H1 (cell line): ENCODE measurements around the gene CDKN2B. TPM values are rescaled to one million over a fixed set of nuclear protein-coding genes. Genes with fewer than 3 reads are reported as not detected.
A peak's percentile ranks its signal among the peaks of the same experiment; 100 is the strongest.

ENCODE experiments used
- BACH1 ChIP-seq: IDR thresholded peaks from 2 replicates; pipeline ENCODE4 v1.6.1; 2012; ENCODE audit warnings: low read length, improper control_type of control experiment
- MAFK ChIP-seq: IDR thresholded peaks from 2 replicates; pipeline ENCODE4 v1.6.1; 2012; ENCODE audit warnings: low read depth, mild to moderate bottlenecking, improper control_type of control experiment, low read length
- RBBP5 ChIP-seq: IDR thresholded peaks from 2 replicates; pipeline ENCODE4 v1.7.1; 2012; ENCODE audit warnings: low read depth, mild to moderate bottlenecking, inconsistent platforms, low read length, moderate library complexity, borderline replicate concordance
- ZNF274 ChIP-seq: IDR thresholded peaks from 2 replicates; pipeline ENCODE4 v1.7.0; 2012; ENCODE audit warnings: low read length, borderline replicate concordance; ENCODE audit errors: extremely low read depth
- polyA plus RNA-seq, 7 experiments: library from polyadenylated mRNA; depleted of rRNA in 3 of 7; stranded (reverse) in 5 of 7; unstranded in 2 of 7; fragments of >200 nt in 5 of 7; fragments of 200-250 nt in 2 of 7; gene quantifications; 1 replicate in 5 of 7; 2 replicates in 1 of 7; 4 replicates in 1 of 7; pipeline versions ENCODE4 v1.2.1 to v1.2.3, GENCODE V29; 2011 to 2013; ENCODE audit warnings: missing spikeins in 2 of 7, mixed read lengths in 2 of 7
- total RNA-seq: library from RNA; stranded (reverse); fragmentation: NEBNext Ultra II Directional; extraction: Animal tissue kit (Norgen Biotek cat#: 25700); gene quantifications from 2 replicates; pipeline ENCODE4 v1.2.1, GENCODE V29; 2021
- TF ChIP-seq, protein P1 (sequence below): IDR thresholded peaks from 2 replicates; pipeline ENCODE4 v1.6.1; 2012; ENCODE audit warnings: low read length, inconsistent platforms

CDKN2B gene
- total and polyA plus RNA-seq, 2 of the 8 experiments (the other 6 are each of a cell fraction or from before 2014, with no cell fraction given) = 0.20 to 0.88 TPM

DNA sequence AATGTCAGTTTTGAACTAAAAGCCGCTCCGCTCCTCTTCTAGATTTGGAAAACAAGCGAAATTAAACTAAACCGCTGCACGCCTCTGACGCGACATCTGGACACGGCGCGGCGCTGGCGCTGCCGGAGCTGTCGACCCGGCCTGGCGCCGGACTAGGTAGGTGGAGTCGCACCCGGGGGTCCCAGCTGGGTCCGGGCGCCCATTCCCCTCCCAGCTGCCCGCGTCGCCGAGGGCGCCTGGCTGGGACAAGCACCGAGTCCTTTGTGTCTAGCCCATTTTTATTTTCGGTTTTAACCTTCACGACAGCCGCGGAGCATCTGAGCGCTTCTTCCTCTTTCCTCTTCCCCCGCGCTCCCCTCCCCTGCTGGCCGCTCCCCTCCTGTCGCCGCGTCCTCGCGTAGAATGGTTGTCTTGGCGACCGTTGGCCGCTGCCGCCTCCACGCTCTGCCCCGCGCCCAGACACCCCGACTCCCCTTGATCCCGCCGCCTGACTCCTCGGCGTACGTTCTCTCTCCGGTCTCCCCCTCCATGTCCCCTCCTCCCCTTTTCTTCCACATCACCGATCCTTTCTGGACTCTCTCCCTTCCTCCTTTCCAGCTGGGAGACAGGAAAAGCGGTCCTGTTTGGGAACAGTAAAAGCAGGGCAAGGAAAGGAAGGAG lies 14.0 kb downstream of the CDKN2B start (continued):
- TF ChIP-seq RBBP5 (peak; percentile 74), BACH1 (no peak), MAFK (no peak), ZNF274 (no peak)
- TF ChIP-seq, protein P1, sequence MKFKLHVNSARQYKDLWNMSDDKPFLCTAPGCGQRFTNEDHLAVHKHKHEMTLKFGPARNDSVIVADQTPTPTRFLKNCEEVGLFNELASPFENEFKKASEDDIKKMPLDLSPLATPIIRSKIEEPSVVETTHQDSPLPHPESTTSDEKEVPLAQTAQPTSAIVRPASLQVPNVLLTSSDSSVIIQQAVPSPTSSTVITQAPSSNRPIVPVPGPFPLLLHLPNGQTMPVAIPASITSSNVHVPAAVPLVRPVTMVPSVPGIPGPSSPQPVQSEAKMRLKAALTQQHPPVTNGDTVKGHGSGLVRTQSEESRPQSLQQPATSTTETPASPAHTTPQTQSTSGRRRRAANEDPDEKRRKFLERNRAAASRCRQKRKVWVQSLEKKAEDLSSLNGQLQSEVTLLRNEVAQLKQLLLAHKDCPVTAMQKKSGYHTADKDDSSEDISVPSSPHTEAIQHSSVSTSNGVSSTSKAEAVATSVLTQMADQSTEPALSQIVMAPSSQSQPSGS = no peak
- TF ChIP-seq, all 59 proteins: peak for 11
